ENCODE measurements around the gene ING5.

The ING5 gene

GRCh38 chr2:241773511-241774418 is 71.9 kb downstream of the ING5 start:
- no peak for DNase-seq (ENCODE audit: low read depth in 1 of 2, low spot score in 1 of 2)
- TF ChIP-seq GABPA (IDR thresholded peaks at IDR 0.05; ENCODE audit: low read depth) (no peak), SPI1 (IDR thresholded peaks at IDR 0.05; ENCODE audit: borderline replicate concordance, low read depth) (no peak), POLR2AphosphoS5 (IDR thresholded peaks at IDR 0.05; ENCODE audit: low read depth) (no peak), REST (IDR thresholded peaks at IDR 0.05; ENCODE audit: insufficient replicate concordance, low read depth) (no peak), CTCF (IDR thresholded peaks at IDR 0.05; ENCODE audit: insufficient read depth, low read length) (no peak)
- H3K27me3 ChIP-seq (ENCODE audit: insufficient read depth, poor library complexity, severe bottlenecking), result no peaks in the 10 kb centered on the region
- H3K27ac ChIP-seq (replicated peaks), result no peak overlapping the region
- no peak overlapping the region for H3K4me3 ChIP-seq (replicated peaks; ENCODE audit: insufficient read depth, low read length)

GRCh38 chr2:241774419-241775222 is 72.8 kb downstream of the ING5 start:
- H3K27ac ChIP-seq (replicated peaks), result no peak overlapping the region
- DNase-seq (ENCODE audit: low read depth in 1 of 2, low spot score in 1 of 2), result no peak
- H3K4me3 ChIP-seq (replicated peaks; ENCODE audit: insufficient read depth, low read length), result no peak overlapping the region
- no peaks in the 10 kb centered on the region for H3K27me3 ChIP-seq (ENCODE audit: insufficient read depth, poor library complexity, severe bottlenecking)
- TF ChIP-seq GABPA (IDR thresholded peaks at IDR 0.05; ENCODE audit: low read depth), result no peak
- TF ChIP-seq REST (IDR thresholded peaks at IDR 0.05; ENCODE audit: insufficient replicate concordance, low read depth), result no peak
- TF ChIP-seq POLR2AphosphoS5 (IDR thresholded peaks at IDR 0.05; ENCODE audit: low read depth), result no peak
- TF ChIP-seq SPI1 (IDR thresholded peaks at IDR 0.05; ENCODE audit: borderline replicate concordance, low read depth), result no peak
- no peak for TF ChIP-seq CTCF (IDR thresholded peaks at IDR 0.05; ENCODE audit: insufficient read depth, low read length)

- no peaks in the 10 kb centered on the region for H3K27me3 ChIP-seq (ENCODE audit: insufficient read depth, poor library complexity, severe bottlenecking)
- no peak for DNase-seq (ENCODE audit: low read depth in 1 of 2, low spot score in 1 of 2)
- no peak overlapping the region for H3K27ac ChIP-seq (replicated peaks)
- no peak for TF ChIP-seq CTCF (IDR thresholded peaks at IDR 0.05; ENCODE audit: insufficient read depth, low read length)
- no peak for TF ChIP-seq SPI1 (IDR thresholded peaks at IDR 0.05; ENCODE audit: borderline replicate concordance, low read depth)
- no peak for TF ChIP-seq POLR2AphosphoS5 (IDR thresholded peaks at IDR 0.05; ENCODE audit: low read depth)
- TF ChIP-seq REST (IDR thresholded peaks at IDR 0.05; ENCODE audit: insufficient replicate concordance, low read depth), result no peak
- TF ChIP-seq GABPA (IDR thresholded peaks at IDR 0.05; ENCODE audit: low read depth), result no peak
- no peak overlapping the region for H3K4me3 ChIP-seq (replicated peaks; ENCODE audit: insufficient read depth, low read length)
These were observed 73.7 kb downstream of the ING5 start for GRCh38 chr2:241775223-241776177.

Measured in HL-60 (cell line).